GM23338 (cell line): ENCODE results near the gene ZNF474.

Experiments used
- CREB1 ChIP-seq: fragments of 250-450 bp; sonication (Bioruptor Pico); IDR thresholded peaks from 2 replicates; pipeline ENCODE4 v1.5.0; 2020; ENCODE audit warnings: low read depth, mild to moderate bottlenecking, moderate library complexity
- CTCF ChIP-seq, 2 experiments: fragments of 200-600 bp in 1 of 2; sonication (generic) in 1 of 2; conservative IDR thresholded peaks; 2 replicates each; pipeline versions ENCODE4 v1.5.1 to v1.6.1; 2016 to 2017; ENCODE audit warnings: antibody characterized with exemption in 2 of 2, low read depth in 2 of 2, mild to moderate bottlenecking in 2 of 2, moderate library complexity in 1 of 2
- ETS1 ChIP-seq: IDR thresholded peaks from 2 replicates; pipeline ENCODE4 v1.6.1; 2016; ENCODE audit warnings: antibody characterized with exemption
- EZH2 ChIP-seq: fragments of 200-600 bp; sonication (generic); IDR thresholded peaks from one replicate; pipeline ENCODE4 v1.8.0; 2017; ENCODE audit warnings: antibody characterized with exemption, mild to moderate bottlenecking, low read depth; ENCODE audit not compliant: unreplicated experiment
- EZH2phosphoT487 ChIP-seq: fragments of 200-600 bp; sonication (generic); IDR thresholded peaks from one replicate; pipeline ENCODE4 v1.8.1; 2018; ENCODE audit warnings: antibody characterized with exemption; ENCODE audit not compliant: unreplicated experiment
- JUNB ChIP-seq: IDR thresholded peaks from one replicate; pipeline ENCODE4 v1.6.1; 2016; ENCODE audit warnings: antibody characterized with exemption; ENCODE audit not compliant: unreplicated experiment
- NANOG ChIP-seq: IDR thresholded peaks from 2 replicates; pipeline ENCODE4 v1.6.1; 2016; ENCODE audit warnings: antibody characterized with exemption, borderline replicate concordance
- POLR2AphosphoS5 ChIP-seq: IDR thresholded peaks from 2 replicates; pipeline ENCODE4 v1.6.1; 2016; ENCODE audit warnings: antibody characterized with exemption, low read depth
- REST ChIP-seq: IDR thresholded peaks from one replicate; pipeline ENCODE4 v1.6.1; 2018; ENCODE audit warnings: antibody characterized with exemption; ENCODE audit not compliant: unreplicated experiment
- STAT1 ChIP-seq: IDR thresholded peaks from one replicate; pipeline ENCODE4 v1.6.1; 2016; ENCODE audit warnings: antibody characterized with exemption; ENCODE audit not compliant: unreplicated experiment
- ZNF331 ChIP-seq: fragments of 250-450 bp; sonication (Bioruptor Pico); IDR thresholded peaks from 2 replicates; pipeline ENCODE4 v1.5.0; 2020; ENCODE audit warnings: low read depth, mild to moderate bottlenecking, moderate library complexity
- ZNF462 ChIP-seq: fragments of 250-450 bp; sonication (Bioruptor Pico); IDR thresholded peaks from 2 replicates; pipeline ENCODE4 v1.5.0; 2020; ENCODE audit warnings: mild to moderate bottlenecking, moderate library complexity

- TF ChIP-seq JUNB (no peak), CTCF (conservative IDR thresholded peaks at IDR 0.05; ENCODE audit: low read depth in 2 of 2) (no peak), EZH2phosphoT487 (no peak), POLR2AphosphoS5 (no peak), EZH2 (no peak), ETS1 (no peak), NANOG (no peak), REST (no peak), CREB1 (CRISPR knock-in tag) (no peak), STAT1 (no peak), ZNF462 (CRISPR knock-in tag) (no peak), ZNF331 (CRISPR knock-in tag) (no peak)
Observed at GRCh38 chr5:122175852-122176251, 46.5 kb downstream of the ZNF474 start.
